ENCODE measurements around the gene LPIN3.

DNA sequence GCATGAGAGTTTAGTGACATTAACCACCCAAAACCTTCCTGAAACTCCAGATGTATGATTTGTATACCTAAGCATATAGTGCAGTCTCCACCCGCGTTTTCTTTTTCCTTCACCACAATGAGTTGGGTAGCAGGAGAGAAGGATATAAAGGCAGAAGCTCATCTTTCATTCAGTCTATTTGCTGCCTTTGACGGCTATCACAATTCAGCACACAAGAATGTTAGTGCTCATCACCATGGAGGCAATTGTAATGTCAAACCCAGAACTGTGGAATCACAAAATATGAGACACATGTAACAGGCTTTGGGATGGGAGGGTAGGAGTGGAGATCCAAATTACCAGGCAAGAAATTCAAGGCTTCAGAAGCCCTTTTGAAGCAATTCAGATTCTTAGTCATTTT is 40.7 kb upstream of the LPIN3 start:
- TF ChIP-seq, protein P1, sequence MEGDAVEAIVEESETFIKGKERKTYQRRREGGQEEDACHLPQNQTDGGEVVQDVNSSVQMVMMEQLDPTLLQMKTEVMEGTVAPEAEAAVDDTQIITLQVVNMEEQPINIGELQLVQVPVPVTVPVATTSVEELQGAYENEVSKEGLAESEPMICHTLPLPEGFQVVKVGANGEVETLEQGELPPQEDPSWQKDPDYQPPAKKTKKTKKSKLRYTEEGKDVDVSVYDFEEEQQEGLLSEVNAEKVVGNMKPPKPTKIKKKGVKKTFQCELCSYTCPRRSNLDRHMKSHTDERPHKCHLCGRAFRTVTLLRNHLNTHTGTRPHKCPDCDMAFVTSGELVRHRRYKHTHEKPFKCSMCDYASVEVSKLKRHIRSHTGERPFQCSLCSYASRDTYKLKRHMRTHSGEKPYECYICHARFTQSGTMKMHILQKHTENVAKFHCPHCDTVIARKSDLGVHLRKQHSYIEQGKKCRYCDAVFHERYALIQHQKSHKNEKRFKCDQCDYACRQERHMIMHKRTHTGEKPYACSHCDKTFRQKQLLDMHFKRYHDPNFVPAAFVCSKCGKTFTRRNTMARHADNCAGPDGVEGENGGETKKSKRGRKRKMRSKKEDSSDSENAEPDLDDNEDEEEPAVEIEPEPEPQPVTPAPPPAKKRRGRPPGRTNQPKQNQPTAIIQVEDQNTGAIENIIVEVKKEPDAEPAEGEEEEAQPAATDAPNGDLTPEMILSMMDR (IDR thresholded peaks at IDR 0.05) = no peak
- no peak for TF ChIP-seq POLR2A (IDR thresholded peaks at IDR 0.05)

Measured in Peyer's patch (tissue), 4 donors.